Vagina (tissue), 2 donors: ENCODE measurements around the gene TUNAR.

Source experiments
- CTCF ChIP-seq, 3 experiments: fragments of 450-650 bp in 2 of 3; fragments of 200-600 bp in 1 of 3; sonication (generic) in 1 of 3; IDR thresholded peaks; one replicate each; pipeline ENCODE4 v1.5.1; 2017 to 2019; ENCODE audit warnings: antibody characterized with exemption in 3 of 3, mild to moderate bottlenecking in 2 of 3, moderate library complexity in 2 of 3
- POLR2A ChIP-seq, 2 donors: fragments of 450-650 bp; IDR thresholded peaks; one replicate each; pipeline ENCODE4 v1.6.1; 2017; ENCODE audit warnings: antibody characterized with exemption in 2 of 2, mild to moderate bottlenecking in 2 of 2, moderate library complexity in 2 of 2
- POLR2AphosphoS5 ChIP-seq, 2 donors: sonication (generic); formaldehyde crosslinking; IDR thresholded peaks; one replicate each; pipeline ENCODE4 v1.9.0; 2017; ENCODE audit warnings: antibody characterized with exemption in 2 of 2, mild to moderate bottlenecking in 2 of 2, low read depth in 1 of 2; ENCODE audit not compliant: insufficient read depth in 1 of 2

- no peak for TF ChIP-seq CTCF (IDR thresholded peaks at IDR 0.05)
- TF ChIP-seq POLR2A (IDR thresholded peaks at IDR 0.05): no peak
- TF ChIP-seq POLR2AphosphoS5 (IDR thresholded peaks at IDR 0.05; ENCODE audit: insufficient read depth in 1 of 2, low read depth in 1 of 2): no peak
Observed at GRCh38 chr14:95944462-95944861, 67.8 kb downstream of the TUNAR start.
